ENCODE measurements around the gene TMEFF2. TPM values are rescaled to one million over a fixed set of nuclear protein-coding genes. Genes with fewer than 3 reads are reported as not detected.

TMEFF2 gene
- total and polyA plus RNA-seq, 10 donors, result not detected

GRCh38 chr2:191945623-191946022, 249.1 kb downstream of the TMEFF2 start:
- TF ChIP-seq POLR2AphosphoS5 (IDR thresholded peaks at IDR 0.05), result no peak
- no peak for TF ChIP-seq CTCF (IDR thresholded peaks at IDR 0.05 in 8 of 11, conservative IDR thresholded peaks at IDR 0.05 in 3 of 11)
- no peak for TF ChIP-seq POLR2A (IDR thresholded peaks at IDR 0.05)
- Histone ChIP-seq H3K36me3 (no peaks in the 10 kb centered on the region), H3K27ac (no peak overlapping the region), H3K4me3 (no peak overlapping the region), H3K4me1 (no peaks in the 10 kb centered on the region), H3K27me3 (replicated peaks in 1 of 7) (no peaks in the 10 kb centered on the region), H3K9me3 (no peaks in the 10 kb centered on the region)
- intact Hi-C loops (cut with DNase I; ENCODE audit: low total_unique reads), result no loop called here
- WGBS, 5 donors, result 37 to 76% (median 63%) methylated on average over 1 of the region's 1 CpG
- DNase-seq, result no peak

- DNase-seq, result no peak
- TF ChIP-seq CTCF (IDR thresholded peaks at IDR 0.05 in 8 of 11, conservative IDR thresholded peaks at IDR 0.05 in 3 of 11) (no peak), POLR2AphosphoS5 (IDR thresholded peaks at IDR 0.05) (no peak), POLR2A (IDR thresholded peaks at IDR 0.05) (no peak)
- no peak overlapping the region for H3K4me3 ChIP-seq
- H3K27ac ChIP-seq, result no peak overlapping the region
- H3K27me3 ChIP-seq (replicated peaks in 1 of 7), result no peaks in the 10 kb centered on the region
- H3K36me3 ChIP-seq, result no peaks in the 10 kb centered on the region
- 73 to 94% (median 87%) methylated on average over 2 of the region's 2 CpGs for WGBS, 5 donors
- H3K9me3 ChIP-seq, result no peaks in the 10 kb centered on the region
- intact Hi-C loops (cut with DNase I; ENCODE audit: low total_unique reads), result no loop called here
- H3K4me1 ChIP-seq, result no peaks in the 10 kb centered on the region
Measured at GRCh38 chr2:191942739-191943103, 252.0 kb downstream of the TMEFF2 start.

- Histone ChIP-seq H3K27ac (no peak overlapping the region), H3K36me3 (no peaks in the 10 kb centered on the region), H3K4me1 (no peaks in the 10 kb centered on the region), H3K4me3 (no peak overlapping the region), H3K9me3 (no peaks in the 10 kb centered on the region), H3K27me3 (replicated peaks in 1 of 7) (no peaks in the 10 kb centered on the region)
- DNase-seq, result no peak
- 84 to 95% (median 91%) methylated on average over 3 of the region's 3 CpGs for WGBS, 5 donors
- no peak for TF ChIP-seq CTCF (IDR thresholded peaks at IDR 0.05 in 8 of 11, conservative IDR thresholded peaks at IDR 0.05 in 3 of 11)
- no peak for TF ChIP-seq POLR2A (IDR thresholded peaks at IDR 0.05)
- no peak for TF ChIP-seq POLR2AphosphoS5 (IDR thresholded peaks at IDR 0.05)
- intact Hi-C loops (cut with DNase I; ENCODE audit: low total_unique reads), result no loop called here
Measured at GRCh38 chr2:191942090-191942738, 252.5 kb downstream of the TMEFF2 start.

GRCh38 chr2:191941376-191941929, 253.3 kb downstream of the TMEFF2 start:
- no peak overlapping the region for H3K27ac ChIP-seq
- TF ChIP-seq CTCF (IDR thresholded peaks at IDR 0.05 in 8 of 11, conservative IDR thresholded peaks at IDR 0.05 in 3 of 11) (no peak), POLR2A (IDR thresholded peaks at IDR 0.05) (no peak), POLR2AphosphoS5 (IDR thresholded peaks at IDR 0.05) (no peak)
- DNase-seq, result no peak
- H3K4me3 ChIP-seq, result no peak overlapping the region
- 77 to 92% (median 83%) methylated on average over 3 of the region's 3 CpGs for WGBS, 5 donors
- no peaks in the 10 kb centered on the region for H3K36me3 ChIP-seq
- H3K9me3 ChIP-seq, result no peaks in the 10 kb centered on the region
- intact Hi-C loops (cut with DNase I; ENCODE audit: low total_unique reads), result no loop called here
- no peaks in the 10 kb centered on the region for H3K27me3 ChIP-seq (replicated peaks in 1 of 7)
- no peaks in the 10 kb centered on the region for H3K4me1 ChIP-seq

Measured in spleen (tissue), 11 donors.